Keratinocyte (primary cell): ENCODE measurements around the gene PCGF1.

ENCODE experiments used
- EZH2 ChIP-seq: IDR thresholded peaks from one replicate; pipeline ENCODE4 v1.6.1; 2012; ENCODE audit warnings: inconsistent platforms, mild to moderate bottlenecking, low read length, moderate library complexity
- TF ChIP-seq, protein P1 (sequence below), 3 experiments: IDR thresholded peaks in 1 of 3; conservative IDR thresholded peaks in 1 of 3; optimal IDR thresholded peaks in 1 of 3; 2 replicates in 2 of 3; 3 replicates in 1 of 3; pipeline versions ENCODE3 to v1.5.1; 2011; ENCODE audit warnings: low read length in 3 of 3, mild to moderate bottlenecking in 3 of 3, moderate library complexity in 2 of 3, control low read depth in 1 of 3, inconsistent platforms in 1 of 3; ENCODE audit not compliant: insufficient read depth in 2 of 3; ENCODE audit errors: extremely low read depth in 1 of 3

DNA sequence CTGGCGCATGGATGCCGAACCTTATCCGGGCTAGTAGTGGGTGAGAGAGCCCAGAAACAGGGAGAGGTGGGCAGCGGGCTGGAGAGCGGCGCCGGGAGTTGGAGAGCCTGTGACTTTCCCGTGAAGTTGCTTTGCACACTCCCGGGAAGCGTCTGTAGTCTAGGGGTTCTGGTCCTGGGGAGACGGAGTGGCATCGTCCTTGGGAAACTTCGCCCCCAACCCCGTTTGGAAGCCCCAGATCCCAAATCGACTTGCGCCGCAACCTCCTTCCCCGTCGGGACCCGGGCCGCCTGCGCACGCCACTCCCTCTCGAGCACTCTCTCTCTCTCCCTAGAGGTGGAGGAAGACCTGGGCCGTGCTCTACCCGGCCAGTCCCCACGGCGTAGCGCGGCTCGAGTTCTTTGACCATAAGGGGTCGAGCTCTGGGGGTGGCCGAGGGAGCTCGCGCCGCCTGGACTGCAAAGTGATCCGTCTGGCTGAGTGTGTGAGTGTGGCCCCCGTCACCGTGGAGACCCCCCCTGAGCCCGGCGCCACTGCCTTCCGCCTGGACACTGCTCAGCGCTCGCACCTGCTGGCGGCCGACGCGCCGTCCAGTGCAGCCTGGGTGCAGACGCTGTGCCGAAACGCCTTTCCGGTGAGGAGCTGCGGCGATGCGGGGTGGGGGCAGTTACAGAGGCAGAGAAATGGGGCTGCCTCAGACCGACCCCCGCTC, 47.5 kb upstream of the PCGF1 start:
- TF ChIP-seq EZH2 = peak; percentile 59
- TF ChIP-seq, protein P1, sequence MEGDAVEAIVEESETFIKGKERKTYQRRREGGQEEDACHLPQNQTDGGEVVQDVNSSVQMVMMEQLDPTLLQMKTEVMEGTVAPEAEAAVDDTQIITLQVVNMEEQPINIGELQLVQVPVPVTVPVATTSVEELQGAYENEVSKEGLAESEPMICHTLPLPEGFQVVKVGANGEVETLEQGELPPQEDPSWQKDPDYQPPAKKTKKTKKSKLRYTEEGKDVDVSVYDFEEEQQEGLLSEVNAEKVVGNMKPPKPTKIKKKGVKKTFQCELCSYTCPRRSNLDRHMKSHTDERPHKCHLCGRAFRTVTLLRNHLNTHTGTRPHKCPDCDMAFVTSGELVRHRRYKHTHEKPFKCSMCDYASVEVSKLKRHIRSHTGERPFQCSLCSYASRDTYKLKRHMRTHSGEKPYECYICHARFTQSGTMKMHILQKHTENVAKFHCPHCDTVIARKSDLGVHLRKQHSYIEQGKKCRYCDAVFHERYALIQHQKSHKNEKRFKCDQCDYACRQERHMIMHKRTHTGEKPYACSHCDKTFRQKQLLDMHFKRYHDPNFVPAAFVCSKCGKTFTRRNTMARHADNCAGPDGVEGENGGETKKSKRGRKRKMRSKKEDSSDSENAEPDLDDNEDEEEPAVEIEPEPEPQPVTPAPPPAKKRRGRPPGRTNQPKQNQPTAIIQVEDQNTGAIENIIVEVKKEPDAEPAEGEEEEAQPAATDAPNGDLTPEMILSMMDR (optimal IDR thresholded peaks at IDR 0.05 in 1 of 3, IDR thresholded peaks at IDR 0.05 in 1 of 3, conservative IDR thresholded peaks at IDR 0.05 in 1 of 3; ENCODE audit: extremely low read depth in 1 of 3, insufficient read depth in 2 of 3, low read length in 3 of 3) = no peak
